HL-60/S4 (cell line): ENCODE data around the gene SAPCD1.

Source experiments
- in situ Hi-C: fragments of 300-500 bp; cut with MboI; formaldehyde crosslinking; loops from 2 replicates; pipeline ENCODE4 v1.14.3; 2022; ENCODE audit warnings: low sequenced_read_pairs

SAPCD1 gene

DNA sequence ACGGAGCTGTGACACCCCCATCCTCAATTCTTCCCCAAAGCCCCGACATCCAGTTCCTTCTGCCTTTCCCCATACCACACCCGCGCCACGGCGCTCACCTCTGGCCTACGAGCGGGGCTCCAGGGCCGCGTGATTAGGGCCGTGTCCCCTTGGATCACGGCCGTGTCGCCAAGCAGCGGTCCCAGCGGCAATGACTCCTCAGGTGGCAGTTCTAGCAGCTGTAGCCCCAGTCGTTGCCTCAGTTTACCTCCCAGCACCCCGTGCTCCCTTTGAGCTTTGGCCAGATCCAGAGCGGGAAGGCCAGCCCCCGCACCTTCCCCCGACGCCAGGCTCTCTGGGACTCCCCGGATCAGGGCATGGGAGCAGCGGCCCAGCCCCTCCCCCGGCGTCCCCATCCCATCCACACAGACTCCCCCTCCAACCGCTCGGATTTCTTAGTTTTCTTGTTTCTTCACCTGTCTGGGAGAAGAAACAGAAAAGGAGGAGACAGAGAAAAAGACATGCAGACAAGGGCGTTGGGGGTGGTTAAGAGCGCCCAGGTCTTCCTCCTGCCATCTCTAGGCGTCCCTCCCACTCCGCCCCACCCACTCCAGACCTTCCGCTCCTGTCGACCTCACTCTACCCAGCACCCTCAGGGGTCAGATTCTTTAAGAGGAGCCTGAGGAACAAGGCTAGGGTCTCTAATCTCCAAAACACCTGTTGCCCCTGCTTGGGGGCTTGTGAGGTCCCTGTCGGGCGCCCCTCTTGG, 33.5 kb upstream of the SAPCD1 start, which contains the start of gene DDAH2:
TSS of gene DDAH2 (minus strand) at position 533 of the 748 bp plus-strand sequence. CDS start at position 395, 138 bp downstream.
- in situ Hi-C loops, result no loop called here

- in situ Hi-C loops, result no loop called here
Measured at GRCh38 chr6:31729515-31729978, 32.9 kb upstream of the SAPCD1 start.

- in situ Hi-C loops, result no loop called here
Measured at GRCh38 chr6:31729979-31730630, 32.4 kb upstream of the SAPCD1 start.

- in situ Hi-C loops, result no loop called here
Measured at GRCh38 chr6:31730631-31731086, 31.8 kb upstream of the SAPCD1 start.

- in situ Hi-C loops, result no loop called here
Measured at GRCh38 chr6:31732029-31732428, 30.4 kb upstream of the SAPCD1 start.

DNA sequence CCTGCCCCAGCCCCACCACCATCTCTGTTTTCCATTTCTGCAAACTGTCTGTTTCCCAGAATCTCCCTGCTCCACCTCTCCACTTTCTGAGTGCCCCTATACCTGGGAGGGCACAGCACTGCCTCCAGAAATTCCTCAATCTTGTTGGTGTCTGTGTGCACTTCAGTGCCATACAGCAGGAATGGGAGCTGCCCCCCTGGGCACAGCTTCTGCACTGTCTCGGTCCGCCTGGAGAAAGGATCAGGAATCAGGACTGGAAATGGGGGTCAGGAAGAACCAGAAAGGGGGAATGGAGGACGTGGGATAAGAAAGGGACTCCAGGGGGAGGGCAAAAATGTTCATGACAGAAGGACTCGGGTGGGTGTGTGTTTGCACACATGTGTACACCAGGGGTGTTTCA, 28.7 kb upstream of the SAPCD1 start:
- in situ Hi-C loops, result no loop called here

GRCh38 chr6:31734247-31734820, 28.1 kb upstream of the SAPCD1 start:
- in situ Hi-C loops, result no loop called here

- in situ Hi-C loops, result no loop called here
Measured at GRCh38 chr6:31734821-31735406, 27.5 kb upstream of the SAPCD1 start.

DNA sequence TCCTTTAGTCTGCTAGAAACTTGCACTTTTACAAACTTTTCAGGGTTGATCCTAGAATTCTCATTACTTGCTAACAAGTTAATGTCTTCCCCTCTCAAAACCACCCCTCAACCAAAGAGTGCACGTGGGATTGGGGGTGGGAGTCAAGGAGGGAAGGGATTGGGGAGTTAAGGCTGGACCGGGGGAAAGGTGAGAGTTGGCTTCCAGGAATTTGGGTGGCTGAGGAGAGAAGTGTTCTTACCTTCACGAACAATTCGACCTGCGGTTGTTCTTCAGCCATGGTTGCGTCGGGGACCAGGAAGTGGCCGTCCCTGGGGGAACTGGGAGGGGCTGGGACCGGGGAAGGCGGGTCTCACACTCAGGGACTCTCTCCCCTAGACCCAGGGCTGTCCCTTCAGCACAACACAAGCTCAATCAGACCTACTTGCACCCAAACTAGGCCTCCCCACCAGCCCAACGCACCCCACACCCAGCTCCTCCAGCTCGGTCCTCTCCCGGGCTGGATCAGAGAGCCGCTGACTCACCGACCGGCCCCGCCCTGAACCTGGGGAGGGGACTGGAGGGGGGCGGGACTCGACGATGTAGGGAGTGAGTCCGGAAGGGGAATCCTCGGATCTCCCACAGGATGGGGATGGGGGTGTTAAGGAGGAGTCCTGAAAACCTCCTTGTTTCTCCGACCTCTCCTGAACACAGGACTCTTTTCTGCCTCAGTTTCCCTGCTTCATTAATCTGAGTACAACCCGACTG, 26.3 kb upstream of the SAPCD1 start, which contains the start of gene CLIC1:
TSS of gene CLIC1 (minus strand) at position 510 of the 747 bp plus-strand sequence. CDS start at position 280, 230 bp downstream.
- in situ Hi-C loops, result no loop called here

DNA sequence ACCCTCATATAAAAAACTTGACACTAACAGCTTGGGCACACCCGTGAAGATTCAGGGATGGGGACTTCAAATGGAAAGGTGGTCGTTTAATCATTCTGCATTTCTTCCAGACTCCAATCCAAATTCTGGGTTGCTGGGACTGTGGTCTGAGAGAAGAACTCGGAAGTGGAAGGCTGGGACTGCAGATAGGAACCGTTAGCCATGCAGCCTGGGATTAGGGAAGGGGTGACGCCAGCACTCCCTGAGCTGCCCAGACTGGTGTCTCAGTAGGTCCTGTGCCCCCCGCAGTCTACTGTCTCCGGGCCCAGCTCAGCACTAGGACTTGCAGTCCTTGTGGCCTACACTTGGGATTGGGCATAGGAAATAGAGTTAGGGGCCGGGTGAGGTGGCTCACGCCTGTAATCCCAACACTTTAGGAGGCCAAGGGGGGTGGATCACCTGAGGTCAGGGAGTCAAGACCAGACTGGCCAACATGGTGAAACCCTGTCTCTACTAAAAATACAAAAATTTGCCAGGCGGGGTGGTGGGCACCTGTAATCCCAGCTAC, 25.6 kb upstream of the SAPCD1 start:
- in situ Hi-C loops, result no loop called here

GRCh38 chr6:31737315-31737990, 25.0 kb upstream of the SAPCD1 start:
- in situ Hi-C loops, result no loop called here

DNA sequence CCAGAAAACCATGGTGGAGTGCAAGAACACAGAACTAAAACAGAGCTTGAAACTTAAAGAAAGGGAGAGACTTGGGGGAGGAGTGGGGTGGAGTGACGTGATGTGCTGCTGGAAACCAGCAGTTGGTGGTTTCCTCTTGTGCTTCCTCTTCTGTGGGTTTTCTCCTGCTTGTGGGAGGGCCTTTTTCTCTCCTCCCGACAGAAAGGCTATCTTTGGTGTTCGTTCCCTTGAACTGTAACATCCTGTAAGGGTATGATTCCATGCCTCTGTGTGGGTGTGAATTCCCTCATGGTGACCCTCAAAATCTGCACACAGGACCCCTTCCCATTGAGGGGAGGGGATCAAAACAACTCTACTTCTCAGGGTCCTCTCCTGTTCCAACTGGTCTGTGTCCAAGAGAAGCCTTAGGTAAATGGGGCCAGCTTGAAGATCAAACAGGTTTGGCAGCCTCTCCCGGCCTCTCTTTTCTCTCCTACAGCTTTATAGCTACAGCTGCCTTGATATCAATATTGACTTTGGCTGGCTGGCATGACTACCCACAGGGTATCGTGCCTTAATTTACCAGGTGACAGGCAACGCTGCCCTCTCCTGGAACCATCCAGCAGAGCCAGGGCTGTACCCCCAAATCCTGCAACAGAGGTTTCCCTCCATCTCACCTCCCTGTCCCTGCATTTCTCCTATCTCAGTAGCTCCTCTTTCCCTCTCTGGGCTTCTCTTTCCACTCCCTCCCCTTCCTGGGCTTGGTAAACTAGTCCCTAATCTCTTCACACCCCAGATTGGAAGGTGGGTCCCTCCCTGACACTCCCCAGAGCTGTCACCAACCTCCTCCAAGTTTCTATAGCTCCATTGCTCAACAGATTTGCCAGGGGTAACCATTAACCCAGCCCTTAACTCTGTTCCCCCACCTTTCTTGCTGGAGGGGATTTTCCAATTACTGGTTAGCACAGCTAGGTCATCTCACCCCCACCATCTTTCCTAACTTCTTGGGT, 24.2 kb upstream of the SAPCD1 start:
- in situ Hi-C loops, result no loop called here

DNA sequence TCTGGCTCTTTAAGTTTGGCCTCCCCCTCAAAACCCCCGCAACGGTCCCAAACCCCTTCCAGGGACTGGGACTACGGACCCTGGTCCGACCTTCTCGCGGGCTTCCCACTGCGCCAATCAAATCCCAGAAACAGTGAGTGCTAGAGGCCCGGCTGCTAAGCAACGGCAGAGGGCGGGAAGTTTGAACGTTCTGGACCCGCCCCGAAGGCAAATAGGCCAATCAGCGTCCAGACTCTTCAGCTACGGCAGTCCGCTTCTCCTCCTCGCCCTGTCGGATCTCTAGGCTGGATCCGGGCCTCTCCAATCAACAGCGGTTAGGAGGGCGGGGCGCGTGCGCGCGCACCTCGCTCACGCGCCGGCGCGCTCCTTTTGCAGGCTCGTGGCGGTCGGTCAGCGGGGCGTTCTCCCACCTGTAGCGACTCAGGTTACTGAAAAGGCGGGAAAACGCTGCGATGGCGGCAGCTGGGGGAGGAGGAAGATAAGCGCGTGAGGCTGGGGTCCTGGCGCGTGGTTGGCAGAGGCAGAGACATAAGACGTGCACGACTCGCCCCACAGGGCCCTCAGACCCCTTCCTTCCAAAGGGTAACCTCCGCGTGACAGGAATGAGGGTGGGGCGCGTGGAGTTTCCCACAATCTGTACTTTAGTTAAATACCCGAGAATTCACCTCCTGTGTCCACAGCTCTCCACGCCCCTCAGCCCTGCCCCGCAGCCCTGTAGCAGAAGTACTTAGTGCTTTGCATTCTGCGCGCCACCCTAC, 22.6 kb upstream of the SAPCD1 start, which contains the start of gene MSH5:
TSS of gene MSH5 (plus strand) at position 367 of the 758 bp plus-strand sequence. CDS start 462 bp downstream, outside the sequence.
- in situ Hi-C loops, result no loop called here

- in situ Hi-C loops, result no loop called here
Measured at GRCh38 chr6:31740397-31741223, 21.8 kb upstream of the SAPCD1 start.

- in situ Hi-C loops, result no loop called here
Measured at GRCh38 chr6:31741815-31742214, 20.6 kb upstream of the SAPCD1 start.

DNA sequence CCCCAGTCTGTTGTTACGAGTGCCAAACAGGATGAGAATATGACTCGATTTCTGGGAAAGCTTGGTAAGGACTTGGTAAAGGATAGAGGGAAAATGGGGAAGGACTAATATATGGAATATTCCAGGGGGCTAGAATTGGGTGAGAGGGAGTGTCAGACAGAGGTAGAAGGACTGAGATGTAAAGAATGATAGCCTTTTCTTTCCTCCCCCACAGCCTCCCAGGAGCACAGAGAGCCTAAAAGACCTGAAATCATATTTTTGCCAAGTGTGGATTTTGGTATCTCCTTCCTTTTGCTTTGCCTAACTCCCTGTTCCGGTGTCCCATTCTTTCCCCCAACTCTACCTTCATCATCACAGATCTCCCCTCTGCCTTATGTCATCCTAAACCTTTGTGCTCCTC, 19.6 kb upstream of the SAPCD1 start:
- in situ Hi-C loops, result no loop called here

- in situ Hi-C loops, result no loop called here
Measured at GRCh38 chr6:31744422-31744821, 18.0 kb upstream of the SAPCD1 start.
